Mucosa of rectum (tissue), 2 donors: ENCODE measurements around the gene PHYHD1.

ENCODE experiments used
- H3K27ac ChIP-seq, 2 donors: one replicate each; pipeline ENCODE4 v1.7.0; 2013; ENCODE audit warnings: inconsistent platforms in 2 of 2, low read depth in 2 of 2, low read length in 2 of 2
- H3K27me3 ChIP-seq, 2 donors: one replicate each; pipeline ENCODE4 v1.7.0; 2013; ENCODE audit warnings: low read length in 2 of 2; ENCODE audit not compliant: control insufficient read depth in 2 of 2, insufficient read depth in 2 of 2
- H3K36me3 ChIP-seq, 2 donors: one replicate each; pipeline ENCODE4 v1.7.0; 2013; ENCODE audit warnings: low read length in 2 of 2; ENCODE audit not compliant: control insufficient read depth in 2 of 2, insufficient read depth in 2 of 2
- H3K4me1 ChIP-seq, 2 donors: one replicate each; pipeline ENCODE4 v1.7.0; 2013; ENCODE audit warnings: low read length in 2 of 2, mild to moderate bottlenecking in 1 of 2; ENCODE audit not compliant: control insufficient read depth in 2 of 2, insufficient read depth in 2 of 2
- H3K4me3 ChIP-seq, 2 donors: one replicate each; pipeline ENCODE4 v1.7.0; 2013; ENCODE audit warnings: low read length in 2 of 2
- H3K9ac ChIP-seq, 2 donors: one replicate each; pipeline ENCODE4 v1.7.0; 2013; ENCODE audit warnings: low read length in 2 of 2, low read depth in 1 of 2, mild to moderate bottlenecking in 1 of 2
- H3K9me3 ChIP-seq, 2 donors: one replicate each; pipeline ENCODE4 v1.7.0; 2013; ENCODE audit warnings: low read length in 2 of 2; ENCODE audit not compliant: control insufficient read depth in 2 of 2
- donor health status: healthy.
- donor health status: Normal muscosa, but diverticular disease.

PHYHD1 gene

DNA sequence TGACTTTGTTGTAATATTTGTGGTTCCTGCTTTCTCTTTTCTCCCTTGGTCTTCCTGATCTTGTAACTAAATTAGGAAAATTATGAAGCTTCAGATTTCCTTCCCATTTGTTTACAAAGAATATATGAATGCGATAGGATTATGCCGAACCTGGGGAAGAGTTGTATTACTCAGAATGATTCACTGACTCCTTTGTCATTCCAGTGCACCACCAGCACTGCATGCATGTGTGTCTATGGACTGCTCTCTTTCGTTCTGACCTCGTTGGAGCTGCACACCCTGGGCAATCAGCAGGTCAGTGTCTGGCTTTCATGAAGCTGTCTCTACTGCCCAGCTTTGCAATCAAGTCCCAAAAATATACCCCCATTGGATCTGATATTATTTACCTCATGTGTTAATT lies 52.2 kb downstream of the PHYHD1 start:
- Histone ChIP-seq H3K27me3 (no peaks in the 10 kb centered on the region), H3K27ac (no peak overlapping the region), H3K9ac (no peak overlapping the region), H3K4me3 (no peak overlapping the region), H3K36me3 (peaks cover 34 to 60% of the 10 kb centered on the region in 2 donors), H3K9me3 (no peaks in the 10 kb centered on the region), H3K4me1 (no peaks in the 10 kb centered on the region)

DNA sequence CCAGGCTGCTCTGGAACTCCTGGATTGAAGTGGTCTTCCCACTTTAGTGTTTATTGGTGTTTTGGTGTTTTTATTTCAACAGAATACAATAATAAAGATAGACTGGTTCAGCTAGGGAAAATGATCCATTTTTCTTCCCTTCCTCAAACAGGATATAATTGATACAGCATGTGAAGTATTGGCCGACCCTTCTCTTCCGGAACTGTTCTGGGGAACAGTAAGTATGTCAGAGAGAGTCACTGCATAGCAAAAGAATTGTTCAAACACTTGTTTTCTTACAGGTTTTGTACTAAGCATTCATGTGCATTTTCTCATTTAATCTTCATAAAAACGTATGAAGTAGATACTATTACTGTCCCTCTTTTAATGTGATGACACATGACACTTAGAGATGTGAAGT lies 58.3 kb downstream of the PHYHD1 start:
- H3K4me1 ChIP-seq: no peaks in the 10 kb centered on the region
- H3K36me3 ChIP-seq: peaks cover 30 to 60% of the 10 kb centered on the region in 2 donors
- no peak overlapping the region for H3K9ac ChIP-seq
- no peaks in the 10 kb centered on the region for H3K27me3 ChIP-seq
- no peak overlapping the region for H3K4me3 ChIP-seq
- H3K27ac ChIP-seq: no peak overlapping the region
- H3K9me3 ChIP-seq: no peaks in the 10 kb centered on the region

DNA sequence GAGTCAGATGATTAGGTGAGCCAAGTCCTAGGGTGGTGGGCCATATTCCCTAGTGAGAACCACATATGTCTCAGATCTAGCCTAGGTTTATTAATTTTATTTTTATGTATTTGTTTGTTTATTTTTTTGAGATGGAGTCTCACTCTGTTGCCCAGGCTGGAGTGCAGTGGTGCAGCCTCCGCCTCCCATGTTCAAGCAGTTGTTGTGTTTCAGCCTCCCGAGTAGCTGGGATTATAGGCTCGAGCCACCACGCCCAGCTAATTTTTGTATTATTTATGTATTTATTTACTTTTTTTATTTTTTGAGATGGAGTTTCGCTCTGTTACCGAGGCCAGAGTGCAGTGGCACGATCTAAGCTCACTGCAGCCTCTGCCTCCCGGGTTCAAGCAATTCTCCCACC lies 62.8 kb downstream of the PHYHD1 start:
- Histone ChIP-seq H3K36me3 (peaks cover 67 to 78% of the 10 kb centered on the region in 2 donors), H3K27me3 (no peaks in the 10 kb centered on the region), H3K4me3 (no peak overlapping the region), H3K4me1 (no peaks in the 10 kb centered on the region), H3K9ac (no peak overlapping the region), H3K9me3 (no peaks in the 10 kb centered on the region), H3K27ac (no peak overlapping the region)

DNA sequence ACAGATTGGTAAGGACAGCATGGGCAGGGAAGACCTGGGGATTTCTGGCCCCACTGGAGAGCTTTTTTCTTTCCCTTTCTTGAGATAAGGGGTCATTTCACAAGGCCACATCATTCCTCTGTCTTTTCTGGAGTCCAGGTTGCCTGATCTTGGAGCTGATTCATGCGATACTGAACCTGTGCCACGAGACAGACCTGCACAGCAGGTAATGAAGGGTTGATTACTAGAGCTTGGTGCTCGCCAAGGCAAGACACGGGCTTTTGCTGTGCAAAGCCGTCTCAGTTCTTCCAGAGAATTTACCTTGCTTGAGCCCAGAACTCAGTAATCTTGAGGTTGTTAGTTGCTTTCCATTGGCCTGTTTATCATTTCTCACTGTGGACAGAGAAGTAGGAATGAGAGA lies 65.9 kb downstream of the PHYHD1 start:
- H3K27ac ChIP-seq: no peak overlapping the region
- no peaks in the 10 kb centered on the region for H3K27me3 ChIP-seq
- no peak overlapping the region for H3K9ac ChIP-seq
- H3K4me1 ChIP-seq: no peaks in the 10 kb centered on the region
- H3K4me3 ChIP-seq: no peak overlapping the region
- no peaks in the 10 kb centered on the region for H3K9me3 ChIP-seq
- H3K36me3 ChIP-seq: peaks cover 49 to 66% of the 10 kb centered on the region in 2 donors

DNA sequence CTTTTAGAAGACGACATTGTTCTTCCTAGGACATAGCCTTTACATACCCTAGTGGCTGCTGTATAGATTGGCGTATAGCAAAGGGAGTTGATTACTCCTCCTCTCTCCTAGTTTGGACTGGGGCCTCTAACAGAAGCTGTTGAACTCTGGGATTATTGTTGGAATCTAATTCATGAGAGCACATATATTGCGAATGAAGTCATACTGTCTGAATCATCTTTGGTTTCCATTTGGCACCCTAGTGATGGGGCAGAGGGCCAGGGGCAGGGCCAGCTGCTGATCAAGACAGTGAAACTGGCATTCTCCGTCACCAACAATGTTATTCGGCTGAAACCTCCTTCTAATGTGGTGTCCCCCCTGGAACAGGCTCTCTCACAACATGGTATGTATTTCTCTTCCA lies 67.0 kb downstream of the PHYHD1 start:
- no peaks in the 10 kb centered on the region for H3K9me3 ChIP-seq
- no peak overlapping the region for H3K4me3 ChIP-seq
- no peaks in the 10 kb centered on the region for H3K4me1 ChIP-seq
- no peak overlapping the region for H3K27ac ChIP-seq
- no peak overlapping the region for H3K9ac ChIP-seq
- no peaks in the 10 kb centered on the region for H3K27me3 ChIP-seq
- H3K36me3 ChIP-seq: peaks cover 44 to 68% of the 10 kb centered on the region in 2 donors
